Cardiac septum (tissue), 1 donor: ENCODE data around the gene SMPD2. TPM values are rescaled to one million over a fixed set of nuclear protein-coding genes. Genes with fewer than 3 reads are reported as not detected.

ENCODE experiments used
- DNase-seq: peaks from one replicate; pipeline ENCODE4 v3.0.0-alpha.2; 2020; ENCODE audit warnings: low spot score
- intact Hi-C: fragments of 100-400 bp; cut with DNase I; formaldehyde crosslinking; loops from one replicate; pipeline ENCODE4 v1.14.0; 2022
- long read RNA-seq: library from polyadenylated mRNA; unstranded; transcript quantifications from one replicate; pipeline ENCODE4 v2.0.0, GENCODE V29; 2021
- total RNA-seq: library from RNA; stranded (reverse); fragmentation: NEBNext Ultra II Directional; extraction: Animal tissue kit (Norgen Biotek cat#: 25700); gene quantifications from one replicate; pipeline ENCODE4 v1.2.1, GENCODE V29; 2021
- donor health status: DM: no; HTN: no; CAD: no.

SMPD2 gene
- 5.1 TPM for total RNA-seq
- long read RNA-seq, transcript SMPD2-201 (10 exons, 1,645 nt), result major isoform, 12 of 20 reads
- long read RNA-seq, partial matches to known transcripts, result 1 of 20 reads
- long read RNA-seq, other reads (novel, unspliced or antisense), result 6 of 20 reads

DNA sequence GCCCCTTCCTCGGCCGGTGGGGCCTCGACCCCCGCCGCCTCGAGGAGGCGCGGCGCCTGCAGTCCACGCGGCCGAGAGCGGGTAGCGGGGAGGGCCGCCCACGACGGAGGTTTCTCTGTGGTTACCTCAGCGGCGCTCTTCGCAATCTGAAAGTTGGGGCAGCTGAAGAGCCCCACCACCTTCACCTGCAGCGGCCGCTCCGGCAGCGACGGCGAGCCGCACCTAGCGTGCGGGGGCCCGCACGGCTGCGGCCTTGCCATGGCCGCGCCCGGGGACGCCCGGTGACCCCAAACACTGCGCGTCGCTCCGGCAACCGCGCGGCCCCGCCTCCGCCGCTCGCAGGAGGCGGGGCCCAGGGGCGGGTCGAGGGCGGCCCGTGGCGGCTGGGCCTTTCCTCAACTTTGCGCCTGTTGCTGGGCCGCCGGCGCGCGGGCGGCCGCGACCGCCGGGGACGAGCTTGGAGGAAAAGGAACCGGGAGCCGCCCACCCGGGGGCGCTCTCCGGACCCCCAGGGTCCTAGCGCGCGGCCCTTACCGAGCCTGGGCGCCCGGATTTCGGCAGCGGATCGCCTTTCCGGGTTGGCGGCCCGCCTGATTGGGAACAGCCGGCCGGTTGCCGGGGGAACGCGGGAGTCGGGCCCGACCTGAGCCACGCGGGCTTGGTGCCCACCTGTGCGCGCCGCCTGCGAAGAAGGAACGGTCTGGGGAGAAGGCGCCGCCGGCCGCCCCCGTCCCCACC is at the start of gene SMPD2, which contains the start of gene PPIL6:
Gene SMPD2, plus strand, starts transcription at position 394 of the 738 bp plus-strand sequence. CDS start 398 bp downstream, outside the sequence.
Gene PPIL6, minus strand, starts transcription at position 298 of the 738 bp plus-strand sequence. Its CDS starts 38 bp downstream, at position 260.
- DNase-seq, result peak; percentile 95
- intact Hi-C loops, result loop anchor here (2.0 to 5.0 kb wide), 2 partner anchors 42 to 58 kb away; partner anchors contain the start of genes CD164 and ZBTB24

GRCh38 chr6:109393157-109393885 is 47.2 kb upstream of the SMPD2 start:
- no peak for DNase-seq
- intact Hi-C loops, result no loop called here

DNA sequence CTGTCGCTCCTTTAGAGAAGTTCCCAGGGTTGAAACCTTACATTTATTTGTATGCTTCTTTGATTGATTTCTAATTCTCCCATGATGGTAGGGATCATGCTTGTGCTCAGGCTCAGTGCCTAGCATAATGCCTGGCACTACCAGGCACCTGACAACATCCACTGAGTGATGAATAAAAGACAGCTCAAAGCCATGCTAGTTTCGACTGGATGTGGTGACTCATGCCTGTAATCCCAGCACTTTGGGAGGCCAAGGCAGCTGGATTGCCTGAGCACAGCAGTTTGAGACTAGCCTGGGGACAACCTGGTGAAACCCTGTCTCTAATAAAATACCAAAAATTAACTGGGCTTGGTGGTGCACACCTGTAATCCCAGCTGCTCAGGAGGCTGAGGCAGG is 46.6 kb upstream of the SMPD2 start:
- intact Hi-C loops, result no loop called here
- DNase-seq, result no peak

DNA sequence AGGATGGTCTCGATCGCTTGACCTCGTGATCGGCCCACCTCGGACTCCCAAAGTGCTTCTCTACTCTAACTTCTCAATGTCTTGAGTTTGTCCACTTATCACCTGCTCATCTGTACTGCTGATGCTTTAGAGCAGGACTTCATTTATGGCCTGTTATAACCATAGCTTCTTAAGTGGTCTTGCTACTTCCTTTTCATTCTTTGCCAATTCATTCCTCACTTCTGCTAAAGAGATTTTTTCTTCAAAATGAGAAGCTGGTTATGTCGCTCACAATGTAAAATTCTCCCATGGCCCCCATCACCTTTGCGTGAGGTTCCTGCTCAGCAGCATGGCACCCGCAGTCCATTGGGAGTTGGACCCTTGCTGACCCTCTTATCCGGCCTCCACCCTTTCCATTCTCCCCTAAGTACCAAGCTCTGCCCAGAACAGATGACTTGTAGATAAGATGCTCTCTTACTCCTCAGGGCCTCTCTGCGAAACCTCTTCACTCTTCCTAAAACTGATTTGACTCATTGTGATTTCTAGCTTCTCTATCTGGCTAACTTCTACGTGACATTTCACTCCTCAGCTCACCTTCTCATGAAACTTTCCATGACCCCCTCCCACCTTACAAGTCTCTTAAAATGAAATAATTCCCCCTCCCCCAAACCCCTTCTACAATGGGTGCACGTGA is 44.3 kb upstream of the SMPD2 start:
- DNase-seq, result no peak
- intact Hi-C loops, result no loop called here

DNA sequence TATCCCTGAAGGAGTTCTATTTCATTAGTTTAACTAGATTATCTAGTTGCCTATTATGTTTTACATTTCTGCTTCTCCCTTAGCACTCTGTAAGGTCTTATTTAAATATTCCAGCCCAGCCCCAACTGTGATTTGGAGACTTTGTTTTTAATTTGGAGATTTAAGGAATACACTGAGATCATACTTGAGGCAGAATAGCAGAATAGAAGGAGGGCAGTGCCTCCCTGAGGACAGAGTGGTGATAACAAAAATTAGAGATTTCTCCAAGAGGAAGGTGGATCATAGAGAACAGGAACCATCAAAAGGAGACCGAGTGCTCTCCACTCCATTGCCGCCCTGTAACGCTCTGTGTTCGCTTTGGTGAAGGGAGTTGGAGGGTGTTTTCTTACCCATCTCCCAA is 43.5 kb upstream of the SMPD2 start:
- DNase-seq, result no peak
- intact Hi-C loops, result no loop called here

DNA sequence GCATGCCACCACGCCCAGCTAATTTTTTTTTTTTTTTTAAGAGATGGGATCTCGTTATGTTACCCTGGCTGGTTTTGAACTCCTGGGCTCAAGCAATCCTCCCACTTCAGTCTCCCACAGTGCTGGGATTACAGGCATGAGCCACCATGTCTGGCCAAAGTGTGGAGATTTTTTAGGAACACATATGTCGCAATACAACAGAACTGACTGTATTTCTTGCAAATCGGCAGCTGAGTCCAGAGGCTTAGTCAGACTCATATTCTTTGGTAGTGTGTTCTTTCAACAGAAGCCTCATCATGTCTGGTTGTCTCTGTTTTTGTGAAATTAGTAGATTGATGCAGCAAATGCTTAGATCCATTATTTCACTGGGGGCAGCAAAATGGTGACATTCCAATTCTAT is 34.3 kb upstream of the SMPD2 start:
- intact Hi-C loops, result no loop called here
- DNase-seq, result no peak

DNA sequence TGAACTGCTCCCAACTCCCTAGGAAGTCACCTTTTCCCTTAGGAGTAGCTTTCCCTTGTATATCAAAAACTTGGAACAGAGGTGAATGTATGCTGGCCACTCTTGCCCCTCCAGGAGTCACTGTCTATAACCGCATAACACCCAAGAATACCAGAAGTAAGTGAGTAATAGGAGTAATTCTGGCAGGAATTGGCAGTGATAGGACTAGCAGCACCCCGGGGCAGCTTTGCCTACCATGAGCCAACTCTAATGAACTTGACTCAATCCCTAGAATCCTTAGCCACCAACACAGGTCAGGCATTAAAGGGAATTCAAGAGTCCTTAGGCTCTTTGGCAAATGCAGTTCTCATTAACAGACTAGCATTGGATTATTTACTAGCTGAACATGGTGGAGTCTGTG is 29.5 kb upstream of the SMPD2 start:
- no peak for DNase-seq
- intact Hi-C loops, result no loop called here

DNA sequence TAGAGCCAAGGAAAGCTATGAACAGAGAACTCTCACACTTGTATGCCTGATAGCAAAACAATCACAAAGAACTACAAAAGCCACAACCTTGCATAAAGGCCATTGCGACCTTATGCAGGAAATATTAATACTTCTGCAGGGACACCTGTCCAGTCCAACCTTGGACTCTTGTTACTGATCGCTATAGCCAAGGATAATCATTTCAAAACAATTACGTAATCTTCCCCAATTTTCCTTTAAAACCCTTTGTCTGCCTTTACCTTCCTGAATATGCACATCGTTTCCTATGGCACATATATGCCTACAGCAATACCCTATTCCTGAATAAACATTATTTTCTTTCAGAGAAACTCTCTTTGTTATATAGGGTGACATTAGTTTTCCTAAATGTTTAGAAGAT is 22.9 kb upstream of the SMPD2 start:
- intact Hi-C loops, result no loop called here
- no peak for DNase-seq

DNA sequence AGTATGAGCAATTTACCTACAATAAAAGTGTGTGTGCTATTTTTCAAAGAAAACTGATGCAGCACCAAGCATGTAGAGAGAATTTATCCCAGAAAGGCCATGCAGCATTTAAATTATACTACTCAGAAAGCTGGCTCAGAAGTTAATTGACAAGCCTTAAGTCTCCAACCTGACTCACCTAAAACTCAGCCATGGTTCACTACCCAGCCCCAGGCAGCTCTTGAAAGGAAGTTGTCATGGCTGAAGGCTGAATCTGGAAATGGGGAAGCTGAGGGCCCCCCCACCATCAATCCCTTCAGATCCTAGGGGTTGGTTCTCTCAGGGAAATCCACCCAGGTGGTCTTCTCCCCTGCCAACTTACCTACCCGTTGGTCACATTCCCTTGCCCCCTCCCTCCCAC is 19.8 kb upstream of the SMPD2 start:
- intact Hi-C loops, result no loop called here
- no peak for DNase-seq

- intact Hi-C loops, result no loop called here
- no peak for DNase-seq
These were observed 19.3 kb upstream of the SMPD2 start for GRCh38 chr6:109421184-109421583.

GRCh38 chr6:109424946-109425345 is 15.6 kb upstream of the SMPD2 start:
- DNase-seq, result no peak
- intact Hi-C loops, result no loop called here

- intact Hi-C loops, result no loop called here
- no peak for DNase-seq
These were observed 11.5 kb upstream of the SMPD2 start for GRCh38 chr6:109428889-109429477.

DNA sequence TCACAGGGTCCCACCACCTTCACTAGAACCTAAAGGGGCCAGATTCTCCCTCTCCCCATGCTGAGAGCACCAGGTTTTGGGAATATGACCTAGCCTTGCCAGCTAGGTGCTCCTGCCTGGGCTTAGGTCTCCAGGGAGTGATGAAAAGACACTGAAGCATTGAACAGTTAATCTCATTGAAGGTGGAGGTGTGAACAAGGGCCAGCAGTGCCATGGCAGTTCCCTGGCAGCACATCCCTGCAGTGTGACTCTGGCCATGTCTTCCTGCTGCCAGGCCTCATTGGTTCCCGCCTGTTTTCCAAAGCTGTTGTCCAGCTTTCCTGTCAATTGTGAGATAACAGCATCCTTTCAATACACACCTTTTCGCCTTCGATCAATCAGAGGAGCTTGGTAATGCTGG is 11.0 kb upstream of the SMPD2 start:
- intact Hi-C loops, result no loop called here
- no peak for DNase-seq

DNA sequence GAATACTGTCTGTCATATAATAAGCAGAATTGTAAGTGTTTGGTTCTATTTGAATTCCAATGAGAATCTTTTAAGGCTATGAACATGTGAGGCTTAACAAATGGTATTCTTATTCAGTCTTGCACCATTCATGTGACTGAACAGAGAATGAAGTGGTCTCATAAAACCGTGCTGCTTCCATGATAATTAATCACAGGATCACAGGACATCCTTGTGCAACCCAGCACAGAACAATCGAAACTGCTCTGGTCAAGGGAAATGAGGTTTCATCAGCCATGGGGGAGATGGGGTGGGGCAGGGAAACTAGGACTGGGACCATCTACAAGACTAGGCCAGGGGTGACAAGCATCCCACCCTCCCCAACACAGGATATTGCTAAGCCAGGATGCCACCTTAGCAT is 6.1 kb upstream of the SMPD2 start:
- DNase-seq, result no peak
- intact Hi-C loops, result no loop called here

DNA sequence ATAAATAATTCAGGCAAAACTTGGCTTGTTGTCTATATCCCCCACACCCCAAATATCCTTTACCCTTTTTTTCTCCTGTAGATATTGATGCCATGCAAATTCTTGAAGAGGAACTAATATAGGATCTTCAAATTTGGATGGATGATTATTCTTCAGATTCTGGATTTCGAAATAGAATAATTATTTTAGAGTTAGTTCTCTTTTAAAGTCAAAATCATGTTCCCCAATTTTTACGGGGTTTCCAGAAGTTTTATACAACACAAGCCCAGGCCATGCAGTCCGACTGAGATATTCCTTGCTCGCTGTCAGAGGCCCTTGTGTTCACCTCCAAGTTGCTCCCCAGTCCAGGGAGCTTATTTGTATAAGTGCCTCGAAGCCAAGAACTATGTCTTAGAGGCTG is 4.5 kb upstream of the SMPD2 start:
- DNase-seq, result no peak
- intact Hi-C loops, result no loop called here

DNA sequence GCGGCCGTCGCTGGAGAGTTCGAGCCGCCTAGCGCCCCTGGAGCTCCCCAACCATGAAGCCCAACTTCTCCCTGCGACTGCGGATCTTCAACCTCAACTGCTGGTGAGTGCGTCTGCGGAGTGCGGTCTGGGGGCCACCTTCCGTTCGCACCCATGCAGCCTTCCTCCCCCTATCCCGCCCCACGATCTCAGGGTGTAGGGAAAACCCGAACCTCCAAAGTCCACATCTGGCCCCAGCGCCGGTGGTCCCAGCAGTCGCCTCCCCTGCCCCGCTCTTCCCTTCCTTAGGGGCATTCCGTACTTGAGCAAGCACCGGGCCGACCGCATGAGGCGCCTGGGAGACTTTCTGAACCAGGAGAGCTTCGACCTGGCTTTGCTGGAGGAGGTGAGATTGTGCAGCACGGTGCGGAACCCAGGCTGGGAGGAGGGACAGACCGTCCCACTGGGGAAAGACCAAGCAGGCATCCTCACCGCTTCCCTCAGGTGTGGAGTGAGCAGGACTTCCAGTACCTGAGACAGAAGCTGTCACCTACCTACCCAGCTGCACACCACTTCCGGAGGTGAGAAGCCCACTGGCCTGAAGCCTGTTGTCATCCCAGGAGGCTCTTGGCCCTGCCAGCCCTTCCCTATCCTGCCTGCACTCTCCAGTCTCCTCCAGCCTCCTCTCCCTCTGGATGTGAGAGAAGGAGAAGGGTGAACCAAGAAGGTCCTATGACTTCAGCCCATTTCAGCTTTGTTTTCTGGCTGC is 719 bp downstream of the SMPD2 start:
- DNase-seq, result no peak
- intact Hi-C loops, result loop anchor here (2.0 to 5.0 kb wide), 2 partner anchors 41 to 58 kb away; partner anchors contain the start of genes CD164 and ZBTB24

DNA sequence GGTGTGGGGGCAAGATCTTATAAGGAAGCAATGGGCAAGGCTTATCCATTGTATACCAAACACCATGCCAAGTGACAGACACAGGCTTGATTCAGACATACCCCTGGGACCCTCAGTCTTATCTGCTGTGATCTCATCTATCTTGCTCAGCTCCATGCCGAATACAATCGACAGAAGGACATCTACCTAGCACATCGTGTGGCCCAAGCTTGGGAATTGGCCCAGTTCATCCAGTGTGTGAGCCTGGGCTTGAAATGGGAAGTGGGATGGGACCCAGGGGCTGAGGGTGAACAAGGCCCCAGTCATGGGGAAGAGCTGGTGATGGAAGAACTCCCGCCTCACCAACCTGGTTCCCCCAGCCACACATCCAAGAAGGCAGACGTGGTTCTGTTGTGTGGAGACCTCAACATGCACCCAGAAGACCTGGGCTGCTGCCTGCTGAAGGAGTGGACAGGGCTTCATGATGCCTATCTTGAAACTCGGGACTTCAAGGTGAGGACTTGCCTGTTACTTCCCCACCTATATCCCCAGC is 1.9 kb downstream of the SMPD2 start:
- no peak for DNase-seq
- intact Hi-C loops, result loop anchor here (5.0 kb wide), 1 partner anchor 40 kb away; the partner anchor contains the start of gene ZBTB24

DNA sequence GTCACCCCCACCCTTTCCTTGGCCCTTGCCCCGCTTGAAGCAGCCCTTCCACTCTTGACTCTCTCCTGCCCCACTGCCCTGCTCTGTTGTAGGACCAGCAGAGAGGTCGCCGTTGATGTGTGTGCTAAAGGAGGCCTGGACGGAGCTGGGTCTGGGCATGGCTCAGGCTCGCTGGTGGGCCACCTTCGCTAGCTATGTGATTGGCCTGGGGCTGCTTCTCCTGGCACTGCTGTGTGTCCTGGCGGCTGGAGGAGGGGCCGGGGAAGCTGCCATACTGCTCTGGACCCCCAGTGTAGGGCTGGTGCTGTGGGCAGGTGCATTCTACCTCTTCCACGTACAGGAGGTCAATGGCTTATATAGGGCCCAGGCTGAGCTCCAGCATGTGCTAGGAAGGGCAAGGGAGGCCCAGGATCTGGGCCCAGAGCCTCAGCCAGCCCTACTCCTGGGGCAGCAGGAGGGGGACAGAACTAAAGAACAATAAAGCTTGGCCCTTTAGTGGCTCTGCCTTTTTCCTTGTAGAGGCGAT is 3.0 kb downstream of the SMPD2 start:
- intact Hi-C loops, result loop anchor here (5.0 kb wide), 1 partner anchor 39 kb away; the partner anchor contains the start of gene ZBTB24
- DNase-seq, result no peak
